AG09309 (cell line): ENCODE results near the gene CADM1.

ENCODE experiments used
- DNase-seq: peaks from one replicate; pipeline ENCODE4 v3.0.0-alpha.2; 2010; ENCODE audit warnings: low read depth
- H3K4me3 ChIP-seq: 2 replicates; pipeline ENCODE4 v1.5.1; 2011; ENCODE audit warnings: mild to moderate bottlenecking, low read depth, low read length, moderate library complexity; ENCODE audit not compliant: control insufficient read depth
- CTCF ChIP-seq: IDR thresholded peaks from 2 replicates; pipeline ENCODE4 v1.5.1; 2011; ENCODE audit warnings: mild to moderate bottlenecking, low read depth, low read length, inconsistent platforms; ENCODE audit not compliant: insufficient read depth, control insufficient read depth; ENCODE audit errors: missing control alignments

Gene CADM1

DNA sequence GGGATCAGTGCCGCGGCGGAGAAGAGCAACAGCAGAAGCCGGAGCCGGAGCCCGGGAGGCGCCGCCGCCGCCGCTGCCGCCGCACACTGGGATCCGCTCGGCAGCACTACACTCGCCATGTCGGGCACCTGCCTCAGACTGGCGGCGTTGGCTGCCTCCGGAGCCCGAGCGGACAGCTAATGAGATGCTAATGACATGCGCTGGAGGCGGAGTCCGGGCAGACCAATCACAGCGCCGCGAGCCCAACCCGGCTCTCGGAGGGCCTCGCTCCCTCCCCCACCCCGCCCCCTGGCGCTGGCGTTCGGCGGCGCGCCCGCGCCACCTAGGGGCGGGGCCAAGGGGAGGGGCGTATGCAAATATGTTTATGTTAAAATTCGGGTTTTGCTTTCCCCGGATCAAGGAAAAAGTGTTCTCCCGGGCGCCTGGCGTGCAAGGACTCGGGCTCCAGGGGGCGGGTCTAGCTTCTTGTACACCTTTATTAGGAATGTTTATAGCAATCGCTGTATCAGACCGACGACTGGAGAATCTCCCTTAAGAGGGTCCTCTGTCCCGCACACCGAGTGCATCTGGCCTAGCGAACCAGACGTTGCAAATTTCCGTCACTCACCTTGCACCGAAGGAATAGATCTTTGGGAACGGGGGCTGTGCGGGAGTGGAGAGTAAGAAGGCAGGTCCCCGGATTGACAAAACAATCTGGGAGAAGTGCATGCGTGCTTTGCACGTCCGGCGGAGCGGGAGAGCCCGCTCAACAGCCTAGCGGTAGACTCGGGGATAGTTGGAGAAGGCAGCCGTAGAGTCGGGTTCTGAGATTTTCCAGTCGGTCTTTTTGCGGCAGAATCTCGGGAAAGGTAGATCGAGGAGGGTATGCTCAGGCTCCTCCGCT is at the start of gene CADM1:
CADM1 (minus strand) TSS at position 140 of the 883 bp plus-strand sequence.
- peak within 1 kb of the TSS; percentile 69 for H3K4me3 ChIP-seq
- DNase-seq, result peak; percentile 66
- TF ChIP-seq CTCF, result peak; percentile 64

GRCh38 chr11:115552773-115553438 is 48.7 kb upstream of the CADM1 start:
- no peak for DNase-seq
- no peak for TF ChIP-seq CTCF
- no peak overlapping the region for H3K4me3 ChIP-seq

DNA sequence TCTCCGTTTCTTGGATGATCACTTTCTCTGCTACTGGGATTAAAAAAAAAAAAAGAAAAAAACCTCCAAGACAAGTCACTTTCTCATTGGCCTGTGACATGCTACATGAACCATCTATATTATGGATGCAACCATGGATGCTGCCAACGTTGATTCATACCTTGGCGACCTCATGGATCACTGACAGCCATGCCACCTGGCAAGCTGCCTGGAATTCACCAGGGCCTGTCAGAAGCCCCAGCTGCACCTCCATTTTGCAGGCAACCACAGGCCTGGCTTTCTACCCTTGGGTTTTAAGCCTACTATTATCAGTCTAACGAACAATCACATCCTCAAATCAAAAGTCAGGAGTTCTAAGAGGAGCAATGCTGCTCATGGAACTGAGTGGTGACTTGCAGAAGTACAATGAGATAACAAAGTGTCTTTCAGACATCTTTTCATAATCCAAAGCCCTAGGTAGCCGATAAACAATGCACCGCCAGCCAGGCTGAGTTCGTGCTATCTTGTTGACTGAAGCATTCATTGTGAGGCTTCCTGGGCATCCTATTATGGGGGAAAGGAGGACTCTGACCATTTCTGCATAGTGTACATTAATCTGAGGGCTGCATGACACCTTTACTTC is 48.0 kb upstream of the CADM1 start:
- H3K4me3 ChIP-seq, result no peak overlapping the region
- no peak for DNase-seq
- TF ChIP-seq CTCF, result no peak

DNA sequence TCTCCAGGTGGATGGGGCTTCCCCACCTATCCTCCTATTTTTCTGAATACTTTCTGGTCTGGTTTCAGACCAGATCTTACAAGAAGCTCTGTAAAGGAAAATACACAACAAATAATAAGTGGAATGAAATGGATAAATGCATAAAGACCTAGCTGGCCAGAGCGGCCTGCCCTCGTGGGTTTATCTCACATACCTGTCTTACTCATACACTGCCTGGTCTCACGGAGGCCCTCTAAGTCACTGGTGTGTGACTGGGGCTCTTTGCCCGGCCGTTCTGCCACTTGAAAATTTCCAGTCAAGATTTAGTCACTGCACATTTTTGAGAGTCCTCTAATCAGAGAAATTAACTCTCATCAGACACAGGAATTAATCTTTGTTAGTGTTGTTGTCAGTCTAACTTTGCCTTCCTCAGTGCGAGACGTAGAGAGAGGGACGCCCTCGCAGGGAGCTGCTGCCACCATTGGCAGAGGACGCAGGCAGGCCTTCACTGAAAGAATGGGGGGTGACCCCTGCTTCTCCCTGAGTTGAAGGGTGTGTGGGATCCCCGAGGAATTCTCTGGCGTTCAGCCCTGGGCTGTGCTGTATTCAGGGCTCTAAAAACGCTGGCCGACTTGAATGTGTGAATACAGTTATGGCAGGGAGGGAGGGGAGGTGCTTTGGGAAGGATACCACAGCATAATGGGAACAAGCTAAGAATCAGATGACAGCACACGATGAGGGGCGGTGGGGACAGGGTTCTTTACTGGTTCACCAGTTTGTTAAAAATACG is 46.3 kb upstream of the CADM1 start:
- H3K4me3 ChIP-seq, result no peak overlapping the region
- no peak for TF ChIP-seq CTCF
- no peak for DNase-seq

- no peak overlapping the region for H3K4me3 ChIP-seq
- DNase-seq, result no peak
- TF ChIP-seq CTCF, result no peak
Measured at GRCh38 chr11:115548878-115549528, 44.8 kb upstream of the CADM1 start.
